ENCODE measurements around the gene RHOBTB3.

The RHOBTB3 gene

DNA sequence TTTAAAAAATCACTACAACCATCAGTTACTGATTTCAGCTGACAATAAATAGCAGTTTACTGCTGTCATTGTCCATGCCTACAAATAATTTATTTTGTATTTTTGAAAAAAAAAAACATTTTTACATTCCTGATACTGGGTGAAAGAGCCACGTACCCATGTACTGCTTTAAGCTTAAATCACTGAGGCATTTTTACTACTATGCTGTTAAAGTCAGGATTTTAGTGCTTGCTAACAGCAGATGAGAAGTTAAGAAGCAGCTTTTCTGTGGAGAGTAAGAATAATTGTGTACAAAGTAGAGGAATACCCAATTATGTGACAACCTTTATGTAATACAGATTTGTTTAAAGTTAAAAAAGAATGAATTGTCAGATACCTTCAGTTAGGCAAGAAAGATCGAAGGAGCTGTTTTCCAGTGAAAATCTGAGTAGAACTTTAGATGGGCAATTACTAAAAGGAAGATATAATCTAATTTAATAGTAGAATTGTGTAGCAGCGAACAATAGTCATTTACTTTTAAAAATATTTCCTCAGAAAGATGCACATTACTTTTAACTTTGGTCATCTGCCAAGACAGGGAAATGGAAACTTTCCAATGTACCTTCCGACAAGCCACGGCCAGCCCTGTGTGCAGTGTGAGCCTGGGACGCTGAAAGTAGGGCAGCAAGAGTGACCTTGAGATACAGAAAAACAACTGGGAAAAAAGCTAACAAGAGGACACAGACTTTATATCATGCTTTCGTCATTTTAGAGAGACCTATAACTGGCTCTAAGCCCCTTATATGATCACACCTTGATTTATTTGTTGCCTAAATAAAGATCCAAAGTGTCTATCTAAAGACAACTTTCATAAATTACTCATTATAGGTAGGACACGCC, 39.9 kb downstream of the RHOBTB3 start:
- DNase-seq: no peak

DNA sequence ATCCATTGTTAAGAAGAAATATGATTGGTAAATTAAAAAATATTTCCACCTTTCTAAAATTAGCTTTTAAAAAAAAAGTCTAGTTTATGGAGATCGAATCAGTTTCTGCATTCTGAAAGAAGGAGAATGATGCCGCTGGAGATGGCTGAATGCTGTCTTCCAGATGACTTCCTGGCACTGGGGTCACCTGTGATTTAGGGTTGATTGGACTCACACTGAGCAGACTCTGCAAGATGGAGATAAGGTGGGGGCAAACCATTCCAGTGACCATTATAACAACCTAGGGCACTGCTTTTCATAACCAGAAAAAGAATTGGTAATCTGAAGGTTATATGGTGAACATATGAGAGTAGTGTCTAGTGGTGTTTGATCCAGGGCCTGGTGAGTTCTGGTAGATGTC, 40.8 kb downstream of the RHOBTB3 start:
- DNase-seq: no peak

DNA sequence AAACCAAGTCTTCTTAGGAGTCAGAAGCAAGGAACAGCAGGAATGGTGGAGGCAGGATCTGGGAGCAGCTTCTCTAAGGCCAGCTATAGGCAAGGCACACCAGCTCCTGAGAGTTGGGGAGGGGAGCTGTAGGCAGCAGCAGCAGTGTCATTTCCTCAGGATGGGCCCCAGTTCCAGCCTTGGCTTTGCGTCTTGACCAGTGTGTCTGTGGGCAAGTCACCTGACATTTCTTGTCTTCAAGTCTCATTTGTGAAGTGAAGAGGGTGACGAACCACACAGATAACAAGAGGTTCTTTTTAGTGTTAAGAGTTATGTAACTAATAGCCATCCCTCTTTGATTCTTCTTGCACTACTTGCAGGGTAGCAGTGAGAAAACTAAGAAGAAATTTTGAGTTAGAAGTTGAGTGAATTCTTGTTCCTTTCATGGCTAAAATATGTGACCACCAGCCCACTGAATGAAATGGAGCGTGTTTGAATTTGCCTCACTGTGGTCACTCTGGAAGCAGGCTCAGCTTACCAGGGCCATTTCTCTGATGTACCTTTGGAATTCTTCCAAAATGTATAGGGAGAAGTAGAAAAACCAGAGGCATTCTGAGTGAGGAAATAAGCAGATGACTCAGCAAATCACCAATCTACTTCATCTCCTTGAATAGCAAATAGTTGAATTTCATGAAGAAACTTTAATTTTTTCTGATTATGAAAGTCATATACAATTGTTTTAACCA, 42.4 kb downstream of the RHOBTB3 start:
- DNase-seq: no peak

DNA sequence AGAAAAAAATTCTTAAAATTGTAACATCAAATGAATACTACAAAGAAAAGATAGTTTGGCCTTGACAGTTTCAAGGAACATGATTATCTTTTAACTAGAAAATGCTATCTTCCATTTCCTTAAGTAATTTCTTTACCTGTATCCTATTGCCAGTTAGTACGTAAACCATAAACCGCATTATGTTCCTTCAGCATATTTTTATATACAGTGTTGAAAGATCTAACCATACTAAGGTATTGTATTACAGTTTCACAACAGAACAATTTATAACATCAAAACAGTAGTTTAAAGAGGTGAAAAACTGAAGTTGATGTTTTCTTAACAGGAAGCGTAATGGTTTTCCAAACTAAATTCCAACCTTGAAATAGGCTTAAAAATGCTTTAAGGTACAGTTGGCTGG, 46.3 kb downstream of the RHOBTB3 start:
- DNase-seq: no peak

DNA sequence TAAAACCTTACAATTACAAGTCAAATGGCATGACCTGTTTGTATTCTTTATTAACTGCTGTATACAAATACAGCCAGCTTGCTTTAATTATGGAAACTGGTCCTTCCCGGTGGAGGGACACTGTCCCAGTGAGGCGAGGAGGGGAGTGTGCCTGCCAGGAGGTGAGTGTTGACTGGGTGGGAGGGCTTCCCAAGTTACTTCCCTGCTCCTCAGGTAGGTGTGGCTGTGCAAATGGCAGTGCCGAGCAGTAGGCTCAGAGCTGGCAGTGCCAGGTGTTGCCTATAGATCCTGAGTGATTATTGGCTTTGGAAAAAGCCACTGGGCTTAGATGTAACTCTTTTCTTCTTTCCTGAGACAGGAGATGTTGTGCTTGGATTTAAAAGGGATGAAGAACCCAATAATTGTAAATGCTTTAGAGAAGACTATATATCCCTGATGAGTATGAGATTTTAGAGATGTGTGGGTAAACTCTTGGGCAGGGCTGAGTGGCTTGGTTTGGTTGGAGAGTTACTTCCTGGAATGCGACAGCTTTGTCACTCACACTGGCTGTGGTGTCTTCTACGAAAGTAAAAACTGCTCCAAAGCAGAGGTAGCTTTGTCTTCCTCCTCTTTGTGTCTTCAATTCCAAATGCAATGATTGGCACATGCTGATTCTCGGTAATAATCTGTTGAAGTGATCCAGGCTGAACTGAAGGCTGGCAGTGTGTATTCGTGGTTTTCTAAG, 47.7 kb downstream of the RHOBTB3 start:
- DNase-seq: no peak

DNA sequence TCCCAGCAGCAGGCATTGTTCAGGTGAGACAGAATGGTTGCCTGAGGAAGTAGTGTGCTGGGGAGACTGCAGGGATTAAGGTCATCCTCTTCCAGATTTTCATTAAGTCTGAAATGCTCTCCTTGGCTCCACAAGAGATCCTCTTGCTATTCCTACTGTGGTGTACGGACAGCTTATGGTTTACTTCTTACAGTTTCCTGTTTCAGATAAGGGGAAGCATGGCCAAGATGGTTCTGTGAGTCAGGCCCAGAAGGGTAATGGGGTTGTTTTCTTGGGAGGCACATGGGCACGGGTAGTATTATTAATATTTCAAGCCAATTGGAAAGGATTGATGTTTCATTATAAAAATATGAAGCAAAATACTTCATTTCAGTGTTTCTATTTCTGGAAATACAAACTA, 48.5 kb downstream of the RHOBTB3 start:
- DNase-seq: no peak

DNA sequence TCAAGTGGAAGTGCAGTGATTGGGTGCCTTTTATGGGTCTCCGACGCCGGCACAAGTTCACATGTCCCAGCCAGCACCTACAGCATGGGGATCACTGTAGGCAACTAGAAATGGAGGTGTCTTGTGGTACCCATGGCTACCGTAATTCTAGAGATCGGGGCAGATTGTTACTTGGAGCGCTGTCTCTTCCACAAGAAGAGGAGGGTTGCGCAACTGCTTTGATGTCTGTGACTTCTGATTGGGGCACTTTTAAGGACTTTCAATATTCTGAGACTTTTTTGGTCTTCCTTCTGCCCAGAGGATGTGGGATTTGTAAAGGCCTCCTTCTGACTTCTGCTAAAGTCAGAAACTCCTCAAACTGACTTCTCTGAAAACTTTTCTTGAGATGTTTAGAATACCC, 49.5 kb downstream of the RHOBTB3 start:
- DNase-seq: no peak

DNA sequence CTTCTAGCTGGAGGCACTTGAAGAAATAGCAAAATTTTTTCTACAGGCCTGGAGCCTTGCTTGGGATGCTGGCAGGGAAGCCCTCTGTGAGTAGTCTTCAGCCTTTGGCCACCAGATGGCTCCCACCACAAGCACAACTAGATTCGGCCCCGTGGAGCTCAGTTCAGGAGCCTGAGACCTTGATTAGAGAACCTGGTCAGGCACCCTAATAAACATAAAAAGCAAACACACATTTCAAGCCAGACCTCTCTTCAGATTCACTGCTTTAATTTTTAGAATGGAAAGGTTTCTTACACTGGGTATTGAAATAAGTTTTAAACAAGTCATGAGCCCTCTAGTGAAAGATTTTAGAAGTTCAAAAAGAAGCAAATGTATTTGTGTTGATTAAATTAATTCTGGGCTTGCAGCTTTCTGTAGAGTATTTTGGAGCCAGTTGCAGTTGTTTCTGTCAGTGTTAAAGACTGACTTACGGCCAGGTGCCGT, 50.0 kb downstream of the RHOBTB3 start:
- peak; percentile 70 for DNase-seq

DNA sequence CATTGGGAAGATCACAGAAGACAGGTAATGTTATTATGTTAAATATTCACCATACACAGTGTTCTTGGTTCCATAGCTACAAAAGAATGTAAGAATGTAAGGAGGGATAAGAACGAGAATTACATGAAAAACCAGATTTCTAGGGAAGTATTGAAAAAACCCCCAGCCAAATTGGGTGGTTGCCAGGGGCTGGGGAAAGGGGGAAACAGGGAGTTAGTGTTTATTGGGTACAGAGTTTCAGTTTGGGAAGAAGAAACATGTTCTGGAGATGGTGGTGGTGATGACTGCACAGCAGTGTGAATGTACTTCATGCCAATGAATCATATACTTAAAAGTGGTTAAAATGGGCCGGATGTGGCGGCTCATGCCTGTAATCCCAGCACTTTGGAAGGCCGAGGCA, 51.0 kb downstream of the RHOBTB3 start:
- no peak for DNase-seq

DNA sequence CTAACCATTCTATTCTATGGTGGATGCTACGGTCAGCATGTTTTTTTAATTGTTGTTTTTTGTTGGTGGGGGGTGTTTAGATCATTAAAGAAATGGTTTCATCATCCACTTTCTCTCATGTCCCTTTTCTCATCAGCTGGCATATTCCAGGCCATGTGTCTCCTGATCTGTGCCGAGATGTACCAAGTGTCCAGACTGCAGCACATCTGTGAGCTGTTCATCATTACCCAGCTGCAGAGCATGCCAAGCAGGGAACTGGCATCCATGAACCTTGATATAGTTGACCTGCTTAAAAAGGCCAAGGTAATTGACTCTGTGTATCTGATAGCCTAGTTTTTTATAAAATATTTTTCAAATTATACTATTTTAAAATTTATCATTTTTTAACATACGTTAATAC, 52.5 kb downstream of the RHOBTB3 start:
- DNase-seq: no peak

DNA sequence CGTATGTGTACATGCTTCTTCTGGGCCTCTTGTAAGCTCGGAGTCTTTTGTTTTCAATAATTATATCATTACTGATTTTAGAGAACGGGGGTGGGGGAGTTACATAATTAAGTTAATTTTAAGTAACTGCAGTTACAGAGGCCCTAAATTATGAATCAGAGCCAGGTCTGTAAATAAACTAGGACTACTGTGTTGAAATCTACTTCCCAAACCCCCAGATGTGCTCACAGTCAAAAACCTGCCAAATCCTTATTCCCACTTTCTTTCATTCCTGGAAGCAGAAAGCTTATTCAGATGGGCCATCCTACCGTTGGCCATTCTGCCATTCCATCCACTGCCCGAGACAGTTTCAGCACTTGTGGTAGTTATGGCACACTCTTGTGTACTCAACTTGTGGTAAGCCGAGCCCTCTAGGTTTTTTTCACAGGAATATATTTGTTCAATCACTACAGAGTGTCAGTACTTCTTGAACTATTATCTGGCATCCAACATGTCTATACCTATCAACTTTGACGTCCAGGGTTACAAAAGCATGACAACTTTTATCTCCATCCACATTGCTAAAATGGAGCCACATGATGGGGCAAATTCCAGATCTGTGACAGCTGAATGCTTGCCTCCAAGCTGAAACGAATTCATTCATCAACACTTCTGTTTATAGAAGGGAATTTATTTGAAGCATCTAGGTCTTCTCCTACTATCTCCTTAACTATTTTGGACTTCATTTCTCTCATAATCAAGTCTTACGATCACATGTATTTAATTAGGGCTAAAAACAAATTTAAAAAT, 53.6 kb downstream of the RHOBTB3 start:
- DNase-seq: no peak

DNA sequence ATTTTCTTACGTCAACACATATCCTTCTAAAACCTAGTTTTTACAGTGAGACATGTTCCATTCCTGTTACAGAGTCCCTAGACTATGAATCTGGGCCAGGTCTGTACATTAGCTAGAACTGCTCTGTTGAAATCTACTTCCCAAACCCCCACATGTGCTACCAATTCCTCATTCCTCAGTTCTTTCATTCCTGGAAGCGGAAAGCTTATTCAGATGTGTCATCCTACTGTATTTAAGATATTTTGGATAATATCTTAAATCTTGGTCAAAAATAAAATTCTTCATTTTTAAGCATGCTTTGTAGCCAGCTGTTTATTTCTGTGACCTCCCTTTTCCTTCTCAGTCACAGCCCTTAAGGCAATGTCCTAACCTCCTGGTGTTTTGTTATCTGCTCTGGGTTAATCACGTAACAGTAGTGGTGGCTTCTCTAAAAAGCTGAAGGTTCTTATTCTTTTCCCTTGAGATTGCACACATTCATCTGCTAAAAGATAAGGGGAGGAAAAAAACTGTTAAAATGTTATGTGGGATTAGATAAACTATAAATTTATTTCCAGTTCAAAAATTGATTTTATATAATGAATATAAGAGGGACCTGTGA, 55.8 kb downstream of the RHOBTB3 start:
- no peak for DNase-seq

DNA sequence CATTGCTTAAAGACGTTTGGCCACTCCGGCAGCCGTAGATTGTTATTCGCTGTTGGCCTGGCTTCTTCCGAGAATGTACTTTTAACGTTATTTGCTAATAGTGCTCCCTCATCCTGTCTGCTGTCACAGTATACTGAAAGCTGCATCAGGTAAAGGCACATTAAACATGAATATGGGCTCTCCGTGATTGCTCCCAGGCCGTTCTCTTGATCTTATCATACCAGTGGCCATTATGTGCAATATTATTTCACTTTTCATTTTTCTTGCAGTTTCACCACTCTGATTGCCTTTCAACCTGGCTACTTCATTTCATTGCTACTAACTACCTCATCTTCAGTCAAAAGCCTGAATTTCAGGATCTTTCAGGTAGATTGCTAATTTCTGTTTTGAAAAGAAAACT, 57.4 kb downstream of the RHOBTB3 start:
- DNase-seq: no peak

DNA sequence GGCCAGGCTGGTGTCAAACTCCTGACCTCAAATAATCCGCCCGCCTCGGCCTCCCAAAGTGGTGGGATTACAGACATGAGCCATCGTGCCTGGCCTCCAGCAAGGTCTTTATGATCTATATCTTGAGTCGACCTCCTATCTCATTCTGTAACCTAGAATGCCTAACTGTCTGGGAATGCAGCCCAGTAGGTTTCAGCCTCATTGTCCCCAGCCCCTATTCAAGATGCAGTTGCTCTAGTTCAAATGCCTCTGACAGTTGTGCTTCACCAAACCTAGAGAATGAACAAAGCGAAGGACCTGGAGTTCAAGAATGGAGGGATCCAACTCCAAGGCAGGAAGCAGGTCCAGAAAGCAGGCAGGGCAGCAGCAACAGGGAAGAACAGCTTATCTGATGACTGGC, 60.6 kb downstream of the RHOBTB3 start:
- DNase-seq: no peak

DNA sequence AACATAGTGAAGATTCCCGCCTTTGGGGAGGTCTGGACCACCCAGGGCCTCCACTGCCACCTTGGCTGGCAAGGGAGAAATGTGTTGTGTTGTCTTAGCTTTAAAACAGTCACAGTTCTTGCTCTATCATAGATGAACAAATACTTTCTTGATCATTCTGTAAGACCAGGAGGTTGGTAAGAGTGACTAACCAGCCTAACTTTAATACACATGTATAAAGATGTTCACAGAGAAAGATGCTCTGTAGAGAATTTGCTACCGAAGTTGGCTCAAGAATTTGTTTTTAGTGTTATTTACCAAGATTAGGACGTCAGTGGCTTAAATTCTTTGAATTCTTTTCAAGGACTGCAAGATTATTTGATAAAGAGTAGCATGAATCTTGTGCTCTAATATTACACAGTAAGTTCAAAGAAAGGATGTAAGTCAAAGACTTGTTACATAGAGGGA, 63.0 kb downstream of the RHOBTB3 start:
- no peak for DNase-seq

DNA sequence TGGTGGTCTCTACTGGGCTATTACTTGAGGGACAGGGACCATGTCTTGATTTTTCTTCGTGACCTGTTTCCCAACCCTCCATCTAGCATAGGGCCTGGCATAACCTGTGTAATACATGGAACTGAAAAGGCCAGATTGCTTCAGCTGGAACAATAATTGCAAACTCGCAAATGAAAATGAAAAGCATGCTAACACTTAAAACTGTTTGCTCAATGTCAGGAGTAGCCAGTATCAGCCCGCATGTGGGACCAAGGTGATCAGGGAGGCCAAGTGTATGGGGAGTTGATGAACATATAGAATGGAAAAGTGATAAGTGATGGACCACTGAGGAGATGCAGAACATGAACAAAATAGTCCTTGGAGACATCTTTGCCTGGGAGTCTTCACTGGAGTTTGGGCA, 66.2 kb downstream of the RHOBTB3 start:
- DNase-seq: no peak

DNA sequence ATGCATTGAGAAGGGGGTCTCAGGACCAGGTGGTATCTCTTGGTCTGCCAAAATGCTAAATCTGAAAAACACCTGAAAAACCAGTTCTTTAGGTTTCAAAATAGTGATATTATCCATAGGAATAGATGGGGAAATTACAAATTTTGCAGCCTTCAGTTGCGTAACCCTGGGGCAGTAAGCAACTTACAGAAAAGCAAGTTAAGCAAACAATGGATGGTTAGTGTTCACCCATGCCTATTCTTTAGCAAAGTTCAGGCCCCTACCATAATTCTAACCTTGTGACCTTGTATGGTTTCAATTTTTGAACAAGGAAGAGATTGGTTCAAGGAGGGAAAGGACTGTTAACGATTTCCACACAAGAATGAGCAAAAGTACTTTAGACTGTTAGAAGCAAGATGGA, 66.9 kb downstream of the RHOBTB3 start:
- no peak for DNase-seq

DNA sequence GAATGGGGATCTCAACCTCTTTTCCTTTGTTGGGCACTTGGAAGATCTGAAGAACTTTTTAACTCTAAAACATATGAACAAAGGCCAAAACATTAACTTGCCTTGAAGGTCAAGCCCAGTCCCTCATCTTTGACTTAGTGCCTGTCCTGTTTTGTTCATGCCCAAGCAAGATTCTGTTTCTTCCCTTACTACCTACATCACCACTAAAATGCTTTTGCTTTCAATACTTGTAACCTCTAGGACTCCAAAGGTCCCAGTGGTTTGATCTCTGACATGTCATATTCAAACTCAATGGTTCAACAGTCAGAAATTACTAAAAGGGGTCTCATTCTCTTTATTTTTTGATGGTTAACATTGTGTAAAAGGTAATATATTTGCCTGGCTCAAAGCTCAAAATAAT, 67.4 kb downstream of the RHOBTB3 start:
- no peak for DNase-seq

DNA sequence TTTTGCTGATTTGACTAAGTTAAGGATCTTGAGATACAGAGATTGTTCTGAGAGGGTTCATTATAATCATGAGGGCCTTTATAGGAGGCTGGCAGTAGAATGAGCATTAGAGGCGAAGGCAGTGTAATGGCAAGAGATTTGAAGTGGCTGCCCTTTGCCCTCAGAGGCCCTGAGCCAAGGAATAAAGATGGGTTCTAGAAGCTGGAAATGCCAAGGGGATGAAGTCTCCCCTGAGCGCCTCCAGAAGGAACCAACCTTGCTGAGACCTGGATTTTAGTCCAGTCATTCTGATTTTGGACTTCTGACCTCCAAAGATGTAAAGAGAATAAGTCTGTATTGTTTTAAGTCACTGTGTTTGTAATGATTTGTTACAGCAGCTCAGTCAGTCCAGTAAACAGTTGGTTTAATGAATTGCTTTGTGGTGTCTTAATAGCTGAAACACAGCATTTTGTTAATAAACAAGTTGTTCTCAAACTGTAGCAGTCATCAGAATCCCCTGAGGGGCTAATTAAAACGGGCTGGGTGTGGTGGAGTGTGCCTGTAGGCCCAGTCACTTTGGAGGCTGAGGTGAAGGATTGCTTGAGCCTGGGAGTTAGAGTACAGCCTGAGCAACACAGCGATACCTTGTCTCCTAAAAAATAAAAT, 68.2 kb downstream of the RHOBTB3 start:
- no peak for DNase-seq

DNA sequence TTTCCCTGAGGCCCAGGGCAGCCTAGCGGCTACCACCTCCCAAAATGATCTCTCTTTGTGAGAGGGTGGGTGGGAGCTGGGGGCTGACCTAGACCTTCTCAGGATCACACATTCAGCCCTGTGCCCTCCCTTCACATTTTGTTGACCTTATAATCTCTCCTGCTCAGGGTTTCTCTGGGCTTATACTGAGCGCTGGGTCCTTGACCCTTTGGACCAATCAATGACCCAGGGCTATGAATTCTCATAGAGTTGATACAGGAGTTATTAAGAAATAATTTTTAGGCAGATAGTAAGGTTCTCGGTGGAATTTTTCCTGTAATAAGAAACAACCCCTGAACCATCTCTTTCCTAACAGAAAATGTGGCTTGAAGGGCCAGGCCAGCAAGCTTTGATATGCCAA, 69.4 kb downstream of the RHOBTB3 start:
- DNase-seq: no peak

DNA sequence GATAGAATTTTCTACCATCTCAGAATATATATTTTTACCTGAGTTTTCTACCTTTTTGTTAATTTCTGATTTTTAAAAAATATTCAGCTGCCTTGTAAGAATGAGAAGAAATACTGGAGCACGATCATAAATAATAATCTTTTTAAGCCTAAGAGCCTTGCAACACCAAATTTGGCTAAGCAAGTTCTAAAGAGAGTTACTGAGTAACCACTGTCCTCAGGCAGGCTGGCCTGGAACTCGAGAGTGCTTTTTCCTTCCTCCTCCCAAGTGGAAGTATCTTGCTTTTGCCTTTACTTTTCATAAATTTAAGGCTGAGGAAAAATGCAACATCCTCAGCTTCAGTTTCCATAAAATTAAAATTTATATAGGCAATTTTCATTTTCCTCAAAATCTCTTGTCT, 70.4 kb downstream of the RHOBTB3 start:
- DNase-seq: no peak

DNA sequence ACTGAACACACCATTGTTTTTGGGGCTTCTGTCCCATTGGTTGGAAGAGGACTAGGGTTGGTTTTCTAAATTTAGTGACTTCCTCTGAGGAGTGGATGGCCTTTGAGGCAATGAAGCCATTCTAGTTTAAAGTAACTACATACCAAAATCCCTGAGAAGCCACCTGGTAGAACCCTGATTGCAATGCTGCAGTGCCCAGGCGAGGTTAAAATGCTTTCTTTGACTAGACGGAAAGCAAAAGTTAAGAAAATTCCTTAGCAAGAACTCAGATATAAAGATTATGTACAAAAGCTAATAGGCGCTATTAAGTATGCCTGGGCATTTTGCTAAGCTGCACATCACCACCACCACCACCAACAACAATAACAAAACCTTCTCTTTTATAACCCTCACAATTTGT, 70.8 kb downstream of the RHOBTB3 start:
- DNase-seq: no peak
